ENCODE results near the gene NT5M.
"Not testable (repeated sequence)": the region's sequence is repeated elsewhere in the genome, so short reads cannot be mapped to it uniquely, and the experiment has no call there.

The NT5M gene

DNA sequence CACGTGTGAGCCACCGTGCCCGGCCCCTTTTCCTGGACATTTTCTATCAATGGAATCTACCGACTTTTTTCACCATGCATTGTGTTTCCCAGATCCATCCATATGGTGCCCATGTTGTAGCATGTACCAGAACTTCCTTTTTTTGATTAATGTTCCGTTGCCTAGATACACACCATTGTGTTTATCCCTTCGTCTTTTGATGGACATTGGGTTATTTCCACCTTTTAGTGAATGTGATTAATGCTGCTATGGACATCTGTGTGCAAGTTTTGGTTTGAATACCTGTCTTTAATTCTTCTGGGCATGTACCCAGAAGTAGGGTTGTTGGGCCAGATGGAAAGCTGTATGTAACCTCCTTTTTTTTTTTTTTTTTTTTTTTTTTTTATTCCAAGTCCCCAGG is 79.8 kb downstream of the NT5M start:
- TF ChIP-seq, protein P1, sequence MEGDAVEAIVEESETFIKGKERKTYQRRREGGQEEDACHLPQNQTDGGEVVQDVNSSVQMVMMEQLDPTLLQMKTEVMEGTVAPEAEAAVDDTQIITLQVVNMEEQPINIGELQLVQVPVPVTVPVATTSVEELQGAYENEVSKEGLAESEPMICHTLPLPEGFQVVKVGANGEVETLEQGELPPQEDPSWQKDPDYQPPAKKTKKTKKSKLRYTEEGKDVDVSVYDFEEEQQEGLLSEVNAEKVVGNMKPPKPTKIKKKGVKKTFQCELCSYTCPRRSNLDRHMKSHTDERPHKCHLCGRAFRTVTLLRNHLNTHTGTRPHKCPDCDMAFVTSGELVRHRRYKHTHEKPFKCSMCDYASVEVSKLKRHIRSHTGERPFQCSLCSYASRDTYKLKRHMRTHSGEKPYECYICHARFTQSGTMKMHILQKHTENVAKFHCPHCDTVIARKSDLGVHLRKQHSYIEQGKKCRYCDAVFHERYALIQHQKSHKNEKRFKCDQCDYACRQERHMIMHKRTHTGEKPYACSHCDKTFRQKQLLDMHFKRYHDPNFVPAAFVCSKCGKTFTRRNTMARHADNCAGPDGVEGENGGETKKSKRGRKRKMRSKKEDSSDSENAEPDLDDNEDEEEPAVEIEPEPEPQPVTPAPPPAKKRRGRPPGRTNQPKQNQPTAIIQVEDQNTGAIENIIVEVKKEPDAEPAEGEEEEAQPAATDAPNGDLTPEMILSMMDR (IDR thresholded peaks at IDR 0.05; ENCODE audit: low read depth, low read length, missing control alignments): no peak
- H3K4me3 ChIP-seq (ENCODE audit: low read depth, low read length): no peak overlapping the region
- no peak for DNase-seq (ENCODE audit: low read depth)

DNA sequence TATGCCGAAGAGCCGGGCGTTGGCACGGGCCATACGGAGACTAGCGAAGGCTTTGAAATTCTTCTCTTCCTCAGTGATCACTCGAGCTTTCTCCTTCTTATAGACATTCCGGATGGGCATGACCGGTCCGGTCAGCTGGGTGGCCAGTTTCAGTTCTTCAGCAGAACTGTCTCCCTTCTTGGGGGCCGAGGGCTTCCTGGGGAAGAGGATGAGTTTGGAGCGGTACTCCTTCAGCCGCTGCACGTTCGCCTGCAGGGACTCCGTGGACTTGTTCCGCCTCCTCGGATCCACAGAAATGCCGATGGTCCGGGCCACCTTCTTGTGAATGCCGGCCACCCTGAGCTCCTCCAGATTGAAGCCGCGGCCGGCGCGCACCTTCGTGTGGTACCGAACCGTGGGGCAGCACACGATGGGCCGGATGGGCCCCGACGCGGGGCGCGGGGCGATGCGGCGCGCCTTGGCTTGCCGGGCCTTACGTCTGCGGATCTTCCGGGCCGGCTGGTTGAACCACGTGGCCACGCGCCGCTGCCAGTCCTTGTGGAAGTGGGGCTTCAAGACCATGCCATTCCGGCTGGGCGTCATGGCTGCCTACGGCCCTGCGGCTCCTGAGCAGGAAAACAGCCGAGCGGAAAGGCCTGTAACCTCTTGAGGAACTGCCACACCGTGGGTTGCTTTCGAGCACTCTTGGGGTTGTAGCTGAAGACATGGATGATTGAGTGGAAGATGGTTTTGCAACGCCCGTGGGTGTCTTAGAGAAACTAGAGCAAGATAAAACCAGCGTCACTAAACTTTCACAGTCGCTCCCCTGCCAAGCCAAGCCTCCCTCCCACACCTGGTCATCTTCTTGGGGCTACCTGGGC is 80.5 kb downstream of the NT5M start:
- not testable (repeated sequence) for H3K4me3 ChIP-seq (ENCODE audit: low read depth, low read length); DNase-seq (ENCODE audit: low read depth)

DNA sequence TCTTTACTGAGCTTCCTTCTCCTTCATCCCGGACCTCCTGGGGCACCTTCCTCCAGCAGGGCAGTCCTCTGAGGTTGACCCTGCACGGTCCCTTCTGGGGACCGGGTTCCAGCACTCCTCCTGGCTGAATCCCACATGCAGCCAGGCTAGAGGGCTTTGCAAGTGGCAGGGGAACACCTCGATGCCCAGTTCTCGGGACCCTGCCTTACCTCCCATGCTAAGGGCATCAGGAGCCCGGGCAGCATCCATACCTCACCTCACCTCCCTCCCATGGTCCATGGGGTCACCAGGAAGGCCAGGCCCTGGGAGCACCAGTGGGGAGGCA is 81.1 kb downstream of the NT5M start:
- no peak overlapping the region for H3K4me3 ChIP-seq (ENCODE audit: low read depth, low read length)
- TF ChIP-seq, protein P1 (IDR thresholded peaks at IDR 0.05; ENCODE audit: low read depth, low read length, missing control alignments): no peak
- DNase-seq (ENCODE audit: low read depth): no peak

DNA sequence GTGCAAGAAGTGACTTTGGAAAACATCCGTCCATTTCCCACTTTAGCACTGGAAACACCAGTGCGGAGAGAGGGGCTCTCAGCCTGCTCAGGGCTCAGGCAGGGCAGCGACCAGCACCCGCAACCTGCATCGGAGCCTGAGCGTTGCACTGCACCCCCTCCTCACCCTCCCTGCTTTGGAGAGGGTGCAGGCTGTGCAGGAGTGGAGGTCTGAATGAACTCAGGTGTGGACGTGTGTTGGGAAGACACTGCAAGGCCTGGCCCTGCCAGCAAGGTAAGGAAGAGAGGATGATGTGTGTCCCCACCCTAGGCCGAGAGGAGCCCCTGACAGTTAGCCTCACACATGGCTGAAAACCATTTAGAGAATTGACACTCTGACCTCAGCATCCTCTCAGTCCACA is 81.8 kb downstream of the NT5M start:
- no peak for DNase-seq (ENCODE audit: low read depth)
- TF ChIP-seq, protein P1 (IDR thresholded peaks at IDR 0.05; ENCODE audit: low read depth, low read length, missing control alignments): no peak
- H3K4me3 ChIP-seq (ENCODE audit: low read depth, low read length): no peak overlapping the region

DNA sequence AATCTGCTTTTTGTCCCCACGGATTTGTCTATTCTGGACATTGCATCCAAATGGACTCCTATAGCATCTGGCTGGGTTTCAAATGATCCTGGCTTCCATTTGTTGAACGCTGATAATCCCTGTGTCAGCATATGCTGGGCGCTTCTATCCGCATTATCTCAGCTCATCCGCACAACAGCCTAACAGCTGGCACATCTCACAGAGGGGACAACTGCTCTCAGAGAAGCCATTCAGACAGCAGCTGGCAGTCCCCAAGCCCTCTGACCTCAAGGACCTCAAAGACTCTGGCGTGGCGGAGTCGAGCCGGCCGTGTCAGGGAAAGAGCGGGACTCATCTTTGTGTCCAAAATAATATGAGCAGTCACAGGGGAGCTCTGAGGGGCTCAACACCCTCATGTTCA is 82.3 kb downstream of the NT5M start:
- TF ChIP-seq, protein P1 (IDR thresholded peaks at IDR 0.05; ENCODE audit: low read depth, low read length, missing control alignments): no peak
- no peak for DNase-seq (ENCODE audit: low read depth)
- H3K4me3 ChIP-seq (ENCODE audit: low read depth, low read length): no peak overlapping the region

DNA sequence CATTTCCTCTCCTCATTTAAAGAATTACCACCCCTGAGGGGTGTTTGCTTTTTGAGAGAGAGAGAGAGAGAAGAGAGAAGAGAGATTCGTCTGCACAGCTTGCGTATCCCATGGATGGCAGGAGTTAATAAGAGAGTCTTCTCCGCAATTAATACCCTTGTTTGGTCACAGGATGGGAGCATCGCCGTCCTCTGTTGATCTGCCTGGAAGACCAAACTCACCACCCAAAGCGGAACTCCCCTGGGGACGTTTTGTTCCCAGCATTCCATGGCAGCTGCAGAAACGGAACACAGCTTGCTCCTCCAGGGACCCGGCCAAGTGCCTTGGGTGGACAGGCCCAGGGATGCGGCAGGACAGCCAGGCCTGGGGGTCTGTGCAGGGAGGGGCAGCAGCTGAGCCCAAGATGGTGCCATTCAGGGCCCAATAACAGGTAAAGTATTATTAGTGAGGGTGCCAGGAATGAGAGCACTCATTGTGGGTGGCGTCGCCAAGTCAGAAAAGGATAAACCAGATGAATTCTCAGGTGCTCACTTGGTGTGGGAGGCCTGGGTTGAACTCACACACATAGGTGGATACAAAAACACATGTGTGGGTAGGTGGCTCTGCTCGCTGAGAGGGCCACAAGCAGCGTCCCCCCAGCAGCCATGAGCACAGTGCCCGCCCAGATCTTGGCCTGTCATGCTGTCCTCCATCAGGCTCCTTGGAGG is 83.1 kb downstream of the NT5M start:
- no peak overlapping the region for H3K4me3 ChIP-seq (ENCODE audit: low read depth, low read length)
- TF ChIP-seq, protein P1 (IDR thresholded peaks at IDR 0.05; ENCODE audit: low read depth, low read length, missing control alignments): no peak
- no peak for DNase-seq (ENCODE audit: low read depth)

GRCh38 chr17:17387017-17387497 is 83.9 kb downstream of the NT5M start:
- DNase-seq (ENCODE audit: low read depth): no peak
- H3K4me3 ChIP-seq (ENCODE audit: low read depth, low read length): no peak overlapping the region
- TF ChIP-seq, protein P1 (IDR thresholded peaks at IDR 0.05; ENCODE audit: low read depth, low read length, missing control alignments): no peak
